HG03064 (cell line): ENCODE data around the gene CDK18.

Source experiments
- ATAC-seq: cut with Tn5 transposase; IDR thresholded peaks from one replicate; pipeline ENCODE4 v1.9.1; 2021; ENCODE audit warnings: low read depth; ENCODE audit not compliant: unreplicated experiment

The CDK18 gene

GRCh38 chr1:205520709-205521108 lies 16.2 kb downstream of the CDK18 start:
- no peak for ATAC-seq

- ATAC-seq: no peak
These were observed 17.2 kb downstream of the CDK18 start for GRCh38 chr1:205521686-205522085.

DNA sequence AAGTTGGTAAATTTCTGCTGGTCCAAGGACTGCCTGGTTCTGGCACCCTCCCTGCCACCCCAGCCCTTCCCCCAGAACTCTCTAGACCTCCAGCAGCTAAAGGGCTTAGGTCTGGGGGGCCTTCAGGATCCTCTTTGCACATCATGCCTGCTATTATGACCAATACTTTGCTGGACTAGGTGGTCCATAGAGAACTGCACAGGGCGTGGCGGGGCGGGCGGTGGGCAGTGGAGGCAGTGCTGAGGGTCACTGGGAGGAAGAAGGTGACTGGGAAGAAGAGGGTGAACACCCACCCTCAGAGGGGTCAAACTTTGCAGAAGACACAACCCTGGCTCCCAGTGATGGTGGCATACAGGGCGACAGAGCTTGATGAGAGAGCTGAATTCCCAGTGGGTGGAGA lies 18.2 kb downstream of the CDK18 start:
- ATAC-seq: no peak

- no peak for ATAC-seq
These were observed 18.9 kb downstream of the CDK18 start for GRCh38 chr1:205523261-205523890.

DNA sequence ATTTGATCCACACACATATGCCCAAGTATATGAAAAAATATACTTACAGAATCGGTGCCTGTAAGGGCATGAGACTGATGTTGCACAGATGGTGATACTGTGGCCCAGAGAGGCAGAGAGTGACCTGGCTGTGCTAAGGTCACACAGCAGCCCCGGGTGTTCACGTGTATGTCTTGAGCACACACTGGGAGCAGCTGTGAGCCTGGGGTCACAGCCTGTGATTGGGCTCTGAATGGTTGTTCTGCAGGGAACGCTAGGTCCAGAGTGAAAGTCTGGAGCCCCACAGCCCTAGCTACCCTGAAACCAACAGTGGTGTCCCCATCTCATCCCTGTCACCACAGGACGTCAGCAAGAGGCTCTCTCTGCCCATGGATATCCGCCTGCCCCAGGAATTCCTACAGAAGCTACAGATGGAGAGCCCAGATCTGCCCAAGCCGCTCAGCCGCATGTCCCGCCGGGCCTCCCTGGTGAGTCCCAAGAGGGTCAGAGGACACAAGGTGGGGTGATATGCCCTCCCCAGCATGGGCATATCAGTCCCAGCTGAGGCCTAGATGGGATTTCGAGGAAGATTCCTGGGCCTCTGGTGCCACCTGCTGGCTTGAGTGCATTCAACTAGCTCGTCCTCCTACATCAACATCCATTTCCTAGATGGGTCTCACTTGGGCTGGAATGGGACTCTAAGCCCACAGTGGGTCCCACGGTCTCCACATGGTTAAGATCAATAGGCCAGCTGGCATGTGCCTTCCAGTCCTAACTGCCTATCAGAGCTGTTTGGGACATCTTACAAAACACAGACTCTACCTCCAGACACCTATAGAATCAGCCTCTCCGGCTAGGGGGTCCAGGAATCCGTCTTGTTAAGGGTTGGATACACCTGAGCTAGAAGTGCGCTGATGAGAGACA lies 19.7 kb downstream of the CDK18 start:
- no peak for ATAC-seq

GRCh38 chr1:205524794-205525101 lies 20.3 kb downstream of the CDK18 start:
- no peak for ATAC-seq

- ATAC-seq: no peak
These were observed 21.2 kb downstream of the CDK18 start for GRCh38 chr1:205525495-205526285.

DNA sequence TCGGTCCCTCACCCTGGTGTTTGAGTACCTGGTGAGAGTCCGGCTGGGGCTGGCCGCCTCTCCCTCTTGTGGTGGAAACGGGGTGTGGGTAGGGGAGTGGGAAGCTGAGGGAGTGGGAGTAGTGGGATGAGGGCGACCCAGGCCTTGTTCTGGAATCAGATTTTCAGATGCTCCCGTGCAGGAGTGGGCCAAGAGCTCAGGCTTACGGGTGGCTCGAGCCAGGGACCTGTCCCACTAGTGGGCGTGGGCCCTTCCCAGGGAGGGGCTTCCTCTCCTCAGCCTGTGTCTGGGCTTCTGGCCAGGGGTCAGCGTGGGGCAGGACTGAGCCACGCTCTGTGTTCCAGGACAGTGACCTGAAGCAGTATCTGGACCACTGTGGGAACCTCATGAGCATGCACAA lies 22.0 kb downstream of the CDK18 start:
- no peak for ATAC-seq

- no peak for ATAC-seq
These were observed 23.5 kb downstream of the CDK18 start for GRCh38 chr1:205527931-205528330.

GRCh38 chr1:205528446-205528886 lies 24.0 kb downstream of the CDK18 start:
- no peak for ATAC-seq

DNA sequence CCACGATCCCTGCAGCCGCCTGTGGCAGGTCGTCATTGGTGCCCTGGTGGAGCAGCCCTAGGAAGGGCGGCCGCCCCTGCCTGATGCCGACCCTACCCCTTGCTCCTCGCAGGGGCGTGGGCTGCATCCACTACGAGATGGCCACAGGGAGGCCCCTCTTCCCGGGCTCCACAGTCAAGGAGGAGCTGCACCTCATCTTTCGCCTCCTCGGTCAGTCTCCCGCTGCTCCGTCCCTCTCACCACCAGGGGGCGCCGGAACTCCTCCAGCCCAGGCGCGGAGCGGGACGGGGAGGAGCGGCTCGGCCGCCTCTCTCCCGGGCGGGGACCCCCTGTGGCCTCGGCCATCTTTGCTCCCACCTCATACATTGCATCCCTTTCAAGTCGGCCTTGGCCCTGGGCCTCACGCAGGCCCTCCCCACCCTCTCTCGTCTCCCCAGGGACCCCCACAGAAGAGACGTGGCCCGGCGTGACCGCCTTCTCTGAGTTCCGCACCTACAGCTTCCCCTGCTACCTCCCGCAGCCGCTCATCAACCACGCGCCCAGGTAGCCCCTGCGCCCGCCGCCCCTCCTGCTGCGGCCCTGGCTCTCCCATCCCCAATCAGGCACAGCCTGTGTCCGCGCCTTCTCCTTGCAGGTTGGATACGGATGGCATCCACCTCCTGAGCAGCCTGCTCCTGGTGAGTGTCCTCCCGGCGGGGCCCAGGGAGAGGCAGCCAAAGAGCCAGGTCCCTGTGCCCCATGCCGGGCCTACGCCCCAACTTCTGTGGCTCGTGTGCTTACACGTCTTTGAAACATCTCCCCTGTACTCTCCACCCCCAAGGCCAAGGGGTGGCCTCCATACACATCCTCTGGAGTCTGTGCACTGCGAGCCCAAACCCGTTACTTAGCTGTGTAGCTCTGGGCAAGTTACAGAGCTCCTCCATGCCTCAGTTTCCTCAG lies 24.7 kb downstream of the CDK18 start:
- no peak for ATAC-seq

GRCh38 chr1:205530116-205530515 lies 25.6 kb downstream of the CDK18 start:
- no peak for ATAC-seq

GRCh38 chr1:205531191-205532025 lies 26.9 kb downstream of the CDK18 start:
- ATAC-seq: no peak

- ATAC-seq: no peak
These were observed 27.8 kb downstream of the CDK18 start for GRCh38 chr1:205532026-205532898.

GRCh38 chr1:205532996-205533735 lies 28.7 kb downstream of the CDK18 start:
- no peak for ATAC-seq

DNA sequence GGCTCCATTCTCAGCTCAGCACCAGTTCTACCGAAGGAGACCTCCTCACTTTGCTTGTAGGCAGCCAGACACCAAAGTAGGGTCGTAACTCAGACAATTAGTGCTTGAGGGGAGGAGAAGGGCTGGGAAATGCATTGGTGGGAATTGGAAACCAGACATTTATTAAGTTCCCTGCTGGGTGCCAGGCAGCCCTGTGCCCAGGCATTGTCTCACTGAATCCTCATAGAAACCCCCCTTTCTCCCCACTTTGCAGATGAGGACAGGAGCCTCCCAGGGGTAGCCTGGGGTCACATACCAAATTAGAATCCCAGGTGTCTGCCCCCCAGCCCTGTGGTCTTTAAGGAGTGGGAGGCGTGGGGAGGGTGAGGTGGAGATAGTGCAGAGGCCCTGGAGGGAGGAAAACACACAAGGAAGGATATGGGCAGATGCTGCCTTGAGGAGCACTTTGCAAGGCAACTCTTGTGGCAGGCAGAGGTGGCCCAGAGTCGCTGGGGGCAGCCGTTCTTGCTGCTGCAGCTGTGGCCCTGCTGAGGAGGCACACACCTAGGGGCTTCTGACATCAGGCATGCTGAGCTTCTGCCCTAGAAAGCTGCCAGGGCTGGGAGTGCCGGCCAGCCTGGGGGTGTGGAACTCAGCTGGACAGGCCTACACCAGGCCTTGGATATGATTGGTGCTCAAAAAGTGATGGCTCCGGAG lies 29.4 kb downstream of the CDK18 start:
- no peak for ATAC-seq

DNA sequence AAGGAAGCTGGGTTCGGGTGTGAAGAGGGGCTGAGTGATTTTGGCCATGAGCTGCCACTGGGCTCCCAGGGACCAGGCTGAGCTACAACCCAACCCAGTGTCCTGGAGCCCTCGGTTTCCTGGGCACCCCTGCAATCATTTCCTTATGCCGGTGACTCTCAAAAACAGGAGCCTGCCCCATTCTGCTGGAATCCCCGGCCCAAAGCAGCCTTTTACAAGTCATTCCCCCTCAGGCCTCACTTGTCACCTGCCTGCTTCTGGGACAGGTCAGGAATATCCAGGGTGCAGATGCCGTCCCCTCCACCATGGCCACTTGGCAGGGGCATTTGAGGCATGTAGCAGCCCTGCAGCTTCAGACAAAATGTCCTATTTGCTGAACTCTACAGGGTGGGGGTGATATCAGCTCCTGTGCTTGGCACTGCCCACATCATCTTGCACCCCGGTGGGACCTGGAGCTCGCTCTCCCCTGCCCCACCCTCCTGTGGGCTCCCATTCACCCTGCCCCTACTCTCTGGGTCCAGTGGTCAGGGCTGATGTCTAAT lies 30.0 kb downstream of the CDK18 start:
- ATAC-seq: no peak
